Stomach smooth muscle (tissue), 2 donors: ENCODE data around the gene KLHL26.
"Not testable (repeated sequence)": the region's sequence is repeated elsewhere in the genome, so short reads cannot be mapped to it uniquely, and the experiment has no call there.

ENCODE experiments used
- H3K27ac ChIP-seq: one replicate; pipeline ENCODE4 v1.7.0; 2013; ENCODE audit warnings: mild to moderate bottlenecking, low read length, inconsistent platforms
- H3K27me3 ChIP-seq, 2 donors: one replicate each; pipeline ENCODE4 v1.7.0; 2013; ENCODE audit warnings: low read length in 2 of 2; ENCODE audit not compliant: insufficient read depth in 2 of 2, control insufficient read depth in 1 of 2
- H3K36me3 ChIP-seq, 2 donors: one replicate each; pipeline ENCODE4 v1.7.0; 2013; ENCODE audit warnings: low read length in 2 of 2; ENCODE audit not compliant: control insufficient read depth in 2 of 2, insufficient read depth in 2 of 2
- H3K4me1 ChIP-seq: one replicate; pipeline ENCODE4 v1.7.0; 2013; ENCODE audit warnings: low read length; ENCODE audit not compliant: control insufficient read depth, insufficient read depth
- H3K4me3 ChIP-seq, 2 donors: one replicate each; pipeline ENCODE4 v1.7.0; 2013; ENCODE audit warnings: low read length in 2 of 2
- H3K9ac ChIP-seq, 2 donors: one replicate each; pipeline ENCODE4 v1.7.0; 2013; ENCODE audit warnings: low read length in 2 of 2, mild to moderate bottlenecking in 1 of 2
- H3K9me3 ChIP-seq, 2 donors: one replicate each; pipeline ENCODE4 v1.7.0; 2013; ENCODE audit warnings: low read length in 2 of 2; ENCODE audit not compliant: control insufficient read depth in 2 of 2
- donor health status: healthy.
- donor health status: Pancreatic carcinoma.

The KLHL26 gene, protein sequence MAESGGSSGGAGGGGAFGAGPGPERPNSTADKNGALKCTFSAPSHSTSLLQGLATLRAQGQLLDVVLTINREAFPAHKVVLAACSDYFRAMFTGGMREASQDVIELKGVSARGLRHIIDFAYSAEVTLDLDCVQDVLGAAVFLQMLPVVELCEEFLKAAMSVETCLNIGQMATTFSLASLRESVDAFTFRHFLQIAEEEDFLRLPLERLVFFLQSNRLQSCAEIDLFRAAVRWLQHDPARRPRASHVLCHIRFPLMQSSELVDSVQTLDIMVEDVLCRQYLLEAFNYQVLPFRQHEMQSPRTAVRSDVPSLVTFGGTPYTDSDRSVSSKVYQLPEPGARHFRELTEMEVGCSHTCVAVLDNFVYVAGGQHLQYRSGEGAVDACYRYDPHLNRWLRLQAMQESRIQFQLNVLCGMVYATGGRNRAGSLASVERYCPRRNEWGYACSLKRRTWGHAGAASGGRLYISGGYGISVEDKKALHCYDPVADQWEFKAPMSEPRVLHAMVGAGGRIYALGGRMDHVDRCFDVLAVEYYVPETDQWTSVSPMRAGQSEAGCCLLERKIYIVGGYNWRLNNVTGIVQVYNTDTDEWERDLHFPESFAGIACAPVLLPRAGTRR

DNA sequence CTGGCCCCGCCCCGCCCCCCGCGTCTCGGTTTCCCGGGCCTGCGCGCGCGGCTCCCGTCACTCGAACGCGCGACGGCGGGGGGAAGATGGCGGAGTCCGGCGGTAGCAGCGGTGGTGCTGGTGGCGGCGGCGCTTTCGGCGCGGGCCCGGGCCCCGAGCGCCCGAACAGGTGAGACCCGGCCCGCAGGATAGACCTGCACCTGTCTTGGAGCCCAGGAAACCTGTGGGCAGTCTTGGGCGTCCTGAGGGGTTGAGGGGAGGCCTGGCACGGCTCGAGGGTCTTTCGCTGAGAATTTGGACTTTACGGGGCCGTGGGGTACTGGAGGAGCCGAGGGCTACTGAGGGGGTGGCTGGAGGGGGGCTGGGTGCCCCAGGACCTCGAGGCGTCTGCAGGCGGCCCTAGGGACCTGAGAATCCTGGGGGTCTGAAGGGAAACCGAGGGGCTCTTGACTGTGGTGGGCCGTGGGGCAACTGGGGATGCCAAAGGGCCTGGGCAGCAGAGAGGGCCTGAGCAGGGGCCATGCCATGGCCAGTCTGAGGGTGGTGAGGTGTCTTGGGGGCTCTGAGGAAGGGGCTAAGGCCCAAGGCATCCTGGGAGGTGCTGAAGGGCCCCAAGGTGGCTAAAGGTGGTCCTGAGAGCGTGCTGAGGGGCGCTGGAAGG lies at the start of gene KLHL26:
TSS of gene KLHL26 (plus strand) at position 60 of the 661 bp plus-strand sequence. CDS start at position 87, 27 bp downstream.
- Histone ChIP-seq H3K4me1 (peaks cover 21% of the 10 kb centered on the region), H3K36me3 (no peaks in the 10 kb centered on the region), H3K9ac (peak within 1 kb of the TSS; percentile 85 to 88), H3K27ac (peak within 1 kb of the TSS; percentile 69), H3K27me3 (no peaks in the 10 kb centered on the region), H3K4me3 (peak within 1 kb of the TSS; percentile 80 to 88), H3K9me3 (no peaks in the 10 kb centered on the region)

DNA sequence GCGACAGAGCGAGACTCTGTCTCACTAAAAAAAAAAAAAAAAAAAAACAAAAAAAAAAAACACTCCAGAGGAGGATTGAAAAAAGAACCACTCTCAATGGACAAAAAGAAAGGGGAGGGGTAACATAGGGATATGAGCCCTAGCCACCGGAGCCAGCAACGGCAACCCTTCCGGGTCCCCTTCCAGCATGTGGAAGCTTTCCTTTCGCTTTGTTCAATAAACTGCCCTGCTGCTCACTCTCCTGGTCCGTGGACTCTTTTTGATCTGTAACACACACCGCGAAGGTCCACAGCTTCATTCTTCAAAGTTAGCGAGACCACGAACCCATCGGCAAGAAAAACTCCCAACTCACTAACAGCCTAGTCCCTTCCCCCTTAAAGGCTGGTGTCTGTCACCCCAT lies 49.3 kb upstream of the KLHL26 start:
- Histone ChIP-seq H3K9me3 (no peaks in the 10 kb centered on the region), H3K4me3 (peak overlapping the region in 1 of 2 donors; percentile 85), H3K9ac (no peak overlapping the region), H3K27me3 (no peaks in the 10 kb centered on the region), H3K4me1 (peaks cover 29% of the 10 kb centered on the region), H3K27ac (peak overlapping the region; percentile 49), H3K36me3 (peaks cover 0 to 3% of the 10 kb centered on the region in 2 donors)

DNA sequence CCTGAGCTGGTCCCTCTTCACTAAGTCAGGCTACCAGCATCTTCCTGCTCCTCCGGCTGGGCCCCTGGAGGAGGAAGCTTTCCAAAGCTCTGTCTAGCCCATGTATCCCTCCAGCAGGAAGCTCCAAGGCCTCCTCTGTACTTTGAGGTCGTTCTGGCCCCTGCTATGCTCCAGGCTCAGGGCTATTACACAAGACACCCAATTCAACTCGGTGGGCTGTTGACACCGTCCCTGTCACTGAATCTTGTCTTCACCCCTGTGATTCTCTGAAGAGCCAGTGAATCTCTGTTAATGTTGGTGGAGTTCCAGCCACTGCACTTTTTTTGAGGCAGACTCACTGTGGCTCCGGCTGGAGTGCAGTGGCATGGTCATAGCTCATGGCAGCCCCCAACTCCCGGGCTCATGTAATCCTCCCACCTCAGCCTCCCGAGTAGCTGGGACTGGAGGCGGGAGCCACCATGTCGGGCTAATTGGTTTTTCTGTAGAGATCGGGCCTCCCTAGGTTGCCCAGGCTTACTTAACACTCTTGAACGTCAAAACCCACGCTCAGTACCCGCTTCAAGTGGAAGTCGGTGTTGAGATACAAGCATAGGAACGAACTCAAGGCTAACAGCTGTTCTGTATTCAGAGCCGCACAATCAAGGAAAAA lies 48.7 kb upstream of the KLHL26 start:
- Histone ChIP-seq H3K27ac (peak overlapping the region; percentile 49), H3K4me1 (peaks cover 29% of the 10 kb centered on the region), H3K9ac (peak overlapping the region; percentile 60 to 62), H3K9me3 (no peaks in the 10 kb centered on the region), H3K36me3 (peaks cover 0 to 3% of the 10 kb centered on the region in 2 donors), H3K4me3 (peak overlapping the region; percentile 73 to 85), H3K27me3 (no peaks in the 10 kb centered on the region)

DNA sequence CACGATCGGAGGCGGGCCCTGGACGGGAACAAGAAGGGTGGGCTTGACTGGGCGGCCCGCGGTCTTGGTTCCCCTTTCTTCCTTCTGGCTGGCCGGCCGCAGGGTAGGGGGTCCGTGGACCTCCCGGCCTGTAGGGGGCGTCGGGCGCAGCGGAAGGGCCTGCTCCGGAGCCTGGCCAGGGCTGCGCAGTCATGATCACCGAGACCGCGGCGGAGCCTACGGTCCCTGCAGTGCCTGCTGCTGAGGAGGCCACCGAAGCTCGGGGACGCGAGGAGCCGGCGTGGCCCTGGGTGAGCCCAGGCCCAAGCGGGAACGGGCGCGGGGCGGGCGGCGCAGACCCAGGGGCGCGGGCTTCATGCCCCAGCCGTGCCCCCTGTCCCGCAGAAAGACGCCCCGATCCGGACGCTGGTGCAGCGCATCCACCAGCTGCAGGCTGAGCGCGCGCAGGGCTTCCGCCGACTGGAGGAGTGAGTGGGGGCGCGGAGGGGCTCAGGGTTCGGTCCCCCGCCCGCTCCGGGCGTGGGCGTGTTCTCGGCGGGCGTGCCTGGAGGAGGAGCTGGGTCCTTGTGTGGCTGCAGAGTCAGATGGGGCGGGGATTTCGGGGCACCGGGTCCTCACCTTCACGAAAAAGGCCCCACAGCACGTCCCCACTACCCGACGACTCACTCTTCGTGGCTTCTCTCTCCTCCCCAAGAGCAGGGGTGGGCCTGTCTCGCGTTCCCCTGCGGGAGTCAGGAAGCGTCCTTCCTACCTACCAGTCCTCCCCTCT lies 48.0 kb upstream of the KLHL26 start, which contains the start of gene REX1BD:
TSS of gene REX1BD (plus strand) at position 188 of the 769 bp plus-strand sequence. CDS start at position 192, 4 bp downstream.
- Histone ChIP-seq H3K27me3 (no peaks in the 10 kb centered on the region), H3K9ac (peak within 1 kb of the TSS; percentile 60 to 62), H3K27ac (peak within 1 kb of the TSS; percentile 49), H3K9me3 (no peaks in the 10 kb centered on the region), H3K36me3 (peaks cover 0 to 3% of the 10 kb centered on the region in 2 donors), H3K4me3 (peak within 1 kb of the TSS; percentile 73 to 85), H3K4me1 (peaks cover 29% of the 10 kb centered on the region)

DNA sequence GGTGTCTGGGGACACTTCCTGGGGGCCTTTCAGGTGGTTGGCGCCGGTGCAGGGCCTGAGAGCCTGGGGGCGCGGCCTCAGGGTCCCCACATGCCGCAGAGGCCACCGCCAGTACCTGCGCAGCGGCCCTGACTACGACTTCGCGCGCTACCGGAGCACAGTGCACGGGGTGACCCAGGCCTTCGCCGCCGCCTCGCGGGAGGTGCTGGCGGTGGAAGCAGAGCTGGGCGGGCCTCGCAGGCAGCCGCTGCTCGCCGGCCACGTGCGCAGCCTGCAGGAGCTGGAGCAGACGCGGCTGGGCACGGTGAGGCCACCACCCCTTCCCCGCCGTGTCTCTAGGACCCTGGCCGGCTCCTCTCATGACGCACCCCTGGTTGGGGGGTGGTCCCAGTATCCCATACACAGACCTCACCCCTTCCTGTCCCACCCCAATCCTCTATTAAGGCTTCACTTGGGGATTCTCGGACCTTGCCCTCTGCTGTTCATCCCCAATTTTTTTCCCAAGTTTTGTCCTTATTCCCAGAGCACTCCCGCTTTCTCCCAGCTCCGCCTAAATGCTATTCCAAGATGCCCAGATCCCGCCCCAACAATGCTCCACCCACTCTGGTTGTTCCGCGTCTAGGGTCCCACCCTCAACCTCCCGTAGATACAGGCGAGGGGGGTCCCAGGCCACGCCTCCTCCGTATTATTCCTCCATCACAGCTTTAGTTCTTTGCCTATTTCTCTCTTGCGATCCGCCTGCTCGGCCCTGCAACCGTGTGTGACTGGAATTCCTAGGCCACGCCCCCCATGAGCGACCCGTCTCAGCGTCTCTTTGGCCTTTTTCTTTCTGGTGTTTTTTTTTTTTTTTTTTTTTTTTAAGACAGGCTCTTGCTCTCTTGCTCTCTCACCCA lies 47.2 kb upstream of the KLHL26 start:
- H3K27me3 ChIP-seq, result no peaks in the 10 kb centered on the region
- H3K4me1 ChIP-seq, result peaks cover 34% of the 10 kb centered on the region
- peak overlapping the region; percentile 49 for H3K27ac ChIP-seq
- no peaks in the 10 kb centered on the region for H3K9me3 ChIP-seq
- peak overlapping the region; percentile 60 for H3K9ac ChIP-seq
- H3K36me3 ChIP-seq, result peaks cover 0 to 3% of the 10 kb centered on the region in 2 donors
- peak overlapping the region; percentile 73 to 85 for H3K4me3 ChIP-seq

DNA sequence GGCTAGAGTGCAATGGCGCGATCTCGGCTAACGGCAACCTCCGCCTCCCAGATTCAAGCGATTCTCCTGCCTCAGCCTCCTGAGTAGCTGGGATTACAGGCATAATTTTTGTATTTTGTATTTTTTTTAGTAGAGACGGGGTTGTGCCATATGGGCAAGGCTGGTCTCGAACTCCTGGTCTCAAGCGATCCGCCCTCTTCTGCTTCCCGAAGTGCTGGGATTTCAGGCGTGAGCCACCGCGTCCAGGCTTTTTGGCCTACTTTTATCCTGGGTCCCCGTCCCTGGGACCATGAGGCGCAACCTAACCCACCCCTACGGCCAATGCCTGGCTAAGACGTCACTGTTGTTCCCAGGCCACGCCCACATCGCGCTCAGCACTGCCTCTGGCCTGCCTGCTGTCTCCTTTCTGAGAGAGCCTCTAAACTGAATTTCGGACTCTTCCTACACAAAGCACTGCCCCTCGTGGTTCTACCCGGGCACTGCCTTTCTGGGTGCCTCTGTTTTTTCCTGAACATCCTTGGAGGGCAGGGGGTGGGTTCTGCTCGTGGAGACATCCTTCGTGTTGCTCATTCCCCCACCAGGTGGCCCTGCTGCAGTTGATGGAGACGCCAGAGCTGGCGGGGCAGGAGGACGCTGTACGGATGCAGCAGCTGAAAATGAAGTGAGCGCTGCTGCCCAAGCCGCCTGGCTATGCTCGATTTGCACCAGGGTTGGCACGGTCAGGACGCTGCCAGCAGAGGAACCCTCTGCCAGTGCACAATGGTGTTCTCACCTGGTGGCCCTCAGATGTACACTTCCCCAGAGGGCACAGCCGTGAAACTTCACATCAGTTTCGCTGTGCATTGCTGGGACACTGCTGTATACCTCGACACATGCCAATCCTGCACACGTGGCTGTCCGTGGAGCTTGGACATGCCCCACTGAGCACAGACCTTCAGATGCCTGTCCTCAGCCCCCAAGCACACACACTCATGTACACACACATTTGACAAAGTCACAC lies 46.3 kb upstream of the KLHL26 start:
- H3K9me3 ChIP-seq, result no peaks in the 10 kb centered on the region
- peak overlapping the region; percentile 73 to 85 for H3K4me3 ChIP-seq
- H3K36me3 ChIP-seq, result peaks cover 0 to 3% of the 10 kb centered on the region in 2 donors
- H3K27me3 ChIP-seq, result peaks cover 0 to 3% of the 10 kb centered on the region in 2 donors
- H3K9ac ChIP-seq, result no peak overlapping the region
- peaks cover 40% of the 10 kb centered on the region for H3K4me1 ChIP-seq
- H3K27ac ChIP-seq, result no peak overlapping the region

DNA sequence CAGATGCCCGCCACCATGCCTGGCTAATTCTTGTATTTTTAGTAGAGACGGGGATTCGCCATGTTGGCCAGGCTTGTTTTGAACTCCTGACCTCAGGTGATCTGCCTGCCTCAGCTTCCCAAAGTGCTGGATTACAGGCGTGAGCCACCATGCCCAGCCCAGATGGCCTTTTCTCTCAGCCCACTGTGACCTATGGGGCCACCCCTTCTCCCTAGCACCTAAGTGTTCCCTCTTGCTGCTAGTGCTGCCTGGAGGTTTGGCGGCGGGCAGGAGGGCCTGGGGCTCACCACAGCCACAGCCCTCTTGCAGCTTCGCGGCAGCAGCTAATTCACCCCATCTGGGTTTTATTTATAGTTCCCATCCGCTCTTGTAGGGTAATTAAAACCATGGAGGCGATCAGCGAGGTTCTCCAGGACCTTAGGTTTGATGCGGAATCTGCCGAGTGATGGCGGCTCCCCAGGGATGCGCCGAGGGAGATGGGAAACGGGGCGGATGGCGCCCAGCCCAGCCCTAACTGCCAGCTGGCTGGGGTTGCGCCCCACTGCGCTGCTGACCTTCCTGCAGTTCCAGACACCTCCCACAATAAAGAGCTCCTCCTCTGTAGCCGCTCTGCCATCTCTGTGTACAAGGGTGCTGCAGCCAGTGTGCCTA lies 45.0 kb upstream of the KLHL26 start:
- Histone ChIP-seq H3K4me1 (peaks cover 40% of the 10 kb centered on the region), H3K36me3 (peaks cover 0 to 3% of the 10 kb centered on the region in 2 donors), H3K27ac (no peak overlapping the region), H3K9ac (no peak overlapping the region), H3K9me3 (no peaks in the 10 kb centered on the region), H3K4me3 (no peak overlapping the region), H3K27me3 (peaks cover 0 to 5% of the 10 kb centered on the region in 2 donors)

DNA sequence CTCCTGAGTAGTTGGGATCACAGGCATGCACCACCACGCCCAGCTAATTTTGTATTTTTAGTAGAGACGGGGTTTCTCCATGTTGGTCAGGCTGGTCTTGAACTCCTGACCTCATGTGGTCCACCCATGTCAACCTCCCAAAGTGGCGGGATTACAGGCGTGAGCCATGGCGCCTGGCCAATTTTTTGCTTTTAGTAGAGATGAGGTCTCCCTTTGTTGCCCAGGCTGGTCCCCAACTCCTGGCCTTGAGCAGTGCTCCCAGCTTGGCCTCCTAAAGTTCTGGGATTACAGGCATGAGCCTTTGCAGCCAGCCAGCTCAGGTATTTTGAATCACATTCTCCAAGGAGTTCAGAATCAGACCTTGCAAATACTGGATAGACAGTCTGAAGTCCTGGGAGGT lies 44.1 kb upstream of the KLHL26 start:
- peaks cover 39% of the 10 kb centered on the region for H3K4me1 ChIP-seq
- not testable (repeated sequence) for H3K9ac ChIP-seq, H3K9me3 ChIP-seq, H3K27me3 ChIP-seq, H3K27ac ChIP-seq, H3K36me3 ChIP-seq, H3K4me3 ChIP-seq
